Measurements from ENCODE around the gene PCDH11X. TPM values are rescaled to one million over a fixed set of nuclear protein-coding genes. Genes with fewer than 3 reads are reported as not detected.
"Not testable (repeated sequence)": the region's sequence is repeated elsewhere in the genome, so short reads cannot be mapped to it uniquely, and the experiment has no call there.

The PCDH11X gene
- total RNA-seq, 4 donors from 2014 or later: 0.14 to 0.75 (median 0.32) TPM; not detected in 1

DNA sequence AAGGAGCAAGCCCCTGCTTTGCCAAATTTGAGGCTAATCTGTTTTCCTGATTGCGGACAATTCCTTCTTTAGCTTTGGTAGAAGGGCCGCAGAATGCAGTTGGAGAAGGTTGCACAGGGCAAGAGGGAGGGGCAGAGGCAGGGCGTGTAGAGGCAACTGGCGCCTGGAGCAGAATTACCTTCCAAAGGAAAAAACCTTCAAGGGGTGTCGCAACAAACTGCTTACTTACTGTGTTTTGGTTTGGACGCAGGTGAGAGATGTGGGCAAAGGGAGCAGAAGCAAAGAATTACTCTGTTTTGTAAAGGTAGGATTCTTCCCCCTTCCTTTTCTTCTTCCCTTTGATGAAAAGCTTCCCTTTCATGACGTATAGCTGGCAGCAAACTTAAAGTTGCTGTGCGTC lies 3.6 kb downstream of the PCDH11X start:
- H3K27ac ChIP-seq; H3K4me3 ChIP-seq; H3K9me3 ChIP-seq; intact Hi-C loops (cut with DNase I; ENCODE audit: low total_unique reads); H3K36me3 ChIP-seq; DNase-seq; H3K4me1 ChIP-seq; in situ Hi-C loops (cut with MboI; ENCODE audit: low pct_ligation_motif_present in 1 of 4, low pct_unique_long_range_greater_than_20kb in 1 of 4, low sequenced_read_pairs in 3 of 4): not testable (repeated sequence)
- 13% methylated on average over 6 of the region's 8 CpGs; no CpG with 5 or more reads in 1 of the 2 donors for WGBS, 2 donors (ENCODE audit: low coverage in 1 of 2)
- peaks cover 11% of the 10 kb centered on the region for H3K27me3 ChIP-seq

DNA sequence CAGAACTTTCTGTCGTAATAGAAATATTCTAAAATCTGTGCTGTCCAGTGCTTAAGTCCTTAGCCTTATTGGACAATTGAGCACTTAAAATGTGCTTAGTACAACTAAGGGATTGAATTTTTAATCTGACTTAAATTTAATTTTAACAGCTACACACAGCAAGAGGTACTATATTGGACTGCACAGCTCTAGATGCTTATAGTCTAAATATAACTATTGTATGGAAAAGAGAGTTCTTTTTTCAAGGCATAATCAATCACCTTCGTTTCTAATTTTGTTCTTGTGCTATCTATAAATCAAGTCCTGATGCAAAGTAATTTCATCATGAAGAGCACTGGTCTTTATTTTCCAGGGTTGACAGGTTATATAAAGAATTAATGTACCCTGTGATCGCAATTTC lies 38.4 kb downstream of the PCDH11X start:
- 61% methylated on average over 3 of the region's 3 CpGs; no CpG with 5 or more reads in 1 of the 2 donors for WGBS, 2 donors (ENCODE audit: low coverage in 1 of 2)
- in situ Hi-C loops (cut with MboI; ENCODE audit: low pct_ligation_motif_present in 1 of 4, low pct_unique_long_range_greater_than_20kb in 1 of 4, low sequenced_read_pairs in 3 of 4); H3K36me3 ChIP-seq; H3K27me3 ChIP-seq; H3K9me3 ChIP-seq; DNase-seq; H3K4me3 ChIP-seq; intact Hi-C loops (cut with DNase I; ENCODE audit: low total_unique reads); H3K4me1 ChIP-seq; H3K27ac ChIP-seq: not testable (repeated sequence)

DNA sequence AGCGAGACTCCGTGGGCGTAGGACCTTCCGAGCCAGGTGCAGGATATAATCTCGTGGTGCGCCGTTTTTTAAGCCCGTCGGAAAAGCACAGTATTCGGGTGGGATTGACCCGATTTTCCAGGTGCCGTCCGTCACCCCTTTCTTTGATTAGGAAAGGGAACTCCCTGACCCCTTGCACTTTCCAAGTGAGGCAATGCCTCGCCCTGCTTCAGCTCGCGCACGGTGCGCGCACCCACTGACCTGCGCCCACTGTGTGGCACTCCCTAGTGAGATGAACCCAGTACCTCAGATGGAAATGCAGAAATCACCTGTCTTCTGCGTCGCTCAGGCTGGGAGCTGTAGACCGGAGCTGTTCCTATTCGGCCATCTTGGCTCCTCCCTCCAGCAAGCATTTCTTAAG lies 46.1 kb downstream of the PCDH11X start:
- H3K27ac ChIP-seq; H3K27me3 ChIP-seq; H3K4me1 ChIP-seq; DNase-seq; H3K36me3 ChIP-seq; H3K9me3 ChIP-seq; H3K4me3 ChIP-seq; in situ Hi-C loops (cut with MboI; ENCODE audit: low pct_ligation_motif_present in 1 of 4, low pct_unique_long_range_greater_than_20kb in 1 of 4, low sequenced_read_pairs in 3 of 4); intact Hi-C loops (cut with DNase I; ENCODE audit: low total_unique reads): not testable (repeated sequence)
- WGBS, 2 donors (ENCODE audit: low coverage in 1 of 2): 97% methylated on average over 24 of the region's 24 CpGs; no CpG with 5 or more reads in 1 of the 2 donors

Small RNA genes lying within 50 kb of the gene (small RNA-seq; reads per million reads assigned to genes)
- gene RNU2-26P: 0 reads per million in 4 donors
